ENCODE measurements around the gene SPATC1L.
A peak's percentile ranks its signal among the peaks of the same experiment; 100 is the strongest.

The SPATC1L gene

DNA sequence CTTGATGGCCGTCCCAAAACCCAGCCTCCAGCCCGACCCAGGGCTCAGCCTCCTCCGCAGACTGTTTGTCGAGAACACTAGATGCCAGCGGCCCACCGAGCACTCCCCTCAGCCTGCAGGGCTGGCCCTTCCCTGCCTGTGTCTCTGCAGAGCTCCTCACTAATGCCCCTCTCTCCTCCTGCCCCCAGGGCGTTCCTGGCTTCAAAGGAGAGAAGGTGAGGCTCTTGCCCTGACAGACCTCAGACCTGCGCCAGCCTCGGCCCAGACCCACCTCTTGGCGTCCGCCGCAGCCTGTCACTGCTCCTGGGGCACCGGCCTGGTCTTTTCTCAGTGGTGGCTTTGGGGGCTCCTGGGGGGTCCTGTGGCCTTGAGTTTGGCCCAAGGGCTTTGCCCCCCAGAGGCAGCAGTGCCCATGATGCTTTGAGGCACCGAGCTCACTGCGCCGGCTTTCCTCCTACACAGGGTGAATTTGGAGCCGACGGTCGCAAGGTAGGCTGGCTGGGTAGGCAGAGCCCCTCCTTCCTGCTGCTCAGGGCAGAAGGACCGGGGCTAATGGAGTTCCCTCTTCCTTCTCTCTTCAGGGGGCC, 68.0 kb downstream of the SPATC1L start:
- no peak overlapping the region for H3K4me3 ChIP-seq (ENCODE audit: control insufficient read depth, low read depth, low read length)
- peak; percentile 7 for DNase-seq (ENCODE audit: low read depth)
- TF ChIP-seq, protein P1, sequence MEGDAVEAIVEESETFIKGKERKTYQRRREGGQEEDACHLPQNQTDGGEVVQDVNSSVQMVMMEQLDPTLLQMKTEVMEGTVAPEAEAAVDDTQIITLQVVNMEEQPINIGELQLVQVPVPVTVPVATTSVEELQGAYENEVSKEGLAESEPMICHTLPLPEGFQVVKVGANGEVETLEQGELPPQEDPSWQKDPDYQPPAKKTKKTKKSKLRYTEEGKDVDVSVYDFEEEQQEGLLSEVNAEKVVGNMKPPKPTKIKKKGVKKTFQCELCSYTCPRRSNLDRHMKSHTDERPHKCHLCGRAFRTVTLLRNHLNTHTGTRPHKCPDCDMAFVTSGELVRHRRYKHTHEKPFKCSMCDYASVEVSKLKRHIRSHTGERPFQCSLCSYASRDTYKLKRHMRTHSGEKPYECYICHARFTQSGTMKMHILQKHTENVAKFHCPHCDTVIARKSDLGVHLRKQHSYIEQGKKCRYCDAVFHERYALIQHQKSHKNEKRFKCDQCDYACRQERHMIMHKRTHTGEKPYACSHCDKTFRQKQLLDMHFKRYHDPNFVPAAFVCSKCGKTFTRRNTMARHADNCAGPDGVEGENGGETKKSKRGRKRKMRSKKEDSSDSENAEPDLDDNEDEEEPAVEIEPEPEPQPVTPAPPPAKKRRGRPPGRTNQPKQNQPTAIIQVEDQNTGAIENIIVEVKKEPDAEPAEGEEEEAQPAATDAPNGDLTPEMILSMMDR (conservative IDR thresholded peaks at IDR 0.05; ENCODE audit: control insufficient read depth, insufficient read depth, low read depth, low read length) = no peak

DNA sequence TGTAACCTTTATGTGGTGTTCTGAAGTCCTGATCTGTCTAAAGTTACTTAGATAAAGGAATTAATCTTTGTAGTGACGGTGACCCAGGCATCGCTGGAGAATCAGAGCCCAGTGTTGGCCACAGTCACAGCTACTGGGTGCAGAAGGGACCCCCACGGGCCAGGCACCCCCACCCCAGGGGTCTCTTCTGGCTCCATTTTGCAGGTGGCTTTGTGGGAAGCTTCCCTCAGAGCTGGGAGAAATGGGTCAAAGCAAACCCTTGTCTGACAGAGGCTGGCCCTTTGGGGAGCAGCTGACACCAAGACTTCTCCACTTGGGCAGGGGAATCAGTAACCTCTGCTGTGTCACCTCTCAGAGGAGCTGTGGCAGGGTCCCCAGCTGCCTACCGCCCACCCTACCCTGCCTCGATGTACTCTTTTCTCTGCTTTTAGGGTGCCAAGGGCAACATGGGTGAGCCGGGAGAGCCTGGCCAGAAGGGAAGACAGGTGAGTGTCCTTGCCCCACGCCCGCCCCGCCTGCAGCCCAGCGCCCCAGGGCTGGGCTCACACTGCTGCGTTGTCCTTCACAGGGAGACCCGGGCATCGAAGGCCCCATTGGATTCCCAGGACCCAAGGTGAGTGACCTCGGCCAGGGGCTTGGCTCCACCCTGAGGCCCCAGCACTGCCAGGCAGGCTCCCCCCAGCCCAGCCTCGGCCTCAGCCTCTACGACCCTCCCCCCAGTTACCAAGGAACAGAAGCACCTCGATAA, 68.6 kb downstream of the SPATC1L start:
- TF ChIP-seq, protein P1 (conservative IDR thresholded peaks at IDR 0.05; ENCODE audit: control insufficient read depth, insufficient read depth, low read depth, low read length) = no peak
- peak; percentile 4 for DNase-seq (ENCODE audit: low read depth)
- H3K4me3 ChIP-seq (ENCODE audit: control insufficient read depth, low read depth, low read length) = no peak overlapping the region

DNA sequence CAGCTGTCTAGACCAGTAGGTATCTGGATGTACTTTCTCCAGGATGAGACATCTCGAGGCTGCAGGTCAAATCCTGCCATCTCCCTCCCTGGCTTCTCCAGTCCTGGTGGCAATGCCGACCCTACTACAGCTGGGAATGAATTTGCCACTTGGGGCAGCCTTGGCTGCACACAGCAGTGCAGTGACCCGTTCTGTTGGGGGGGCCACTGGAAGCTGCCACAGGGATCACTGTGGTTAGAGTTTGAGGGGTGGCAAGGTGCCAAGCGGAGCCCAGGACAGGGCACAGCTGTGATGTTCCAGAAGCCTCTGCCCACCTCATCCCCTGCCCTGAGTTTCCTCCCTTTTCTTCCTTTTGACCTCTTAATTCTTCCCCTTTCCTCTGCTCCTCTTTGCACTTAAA, 69.3 kb downstream of the SPATC1L start:
- TF ChIP-seq, protein P1 (conservative IDR thresholded peaks at IDR 0.05; ENCODE audit: control insufficient read depth, insufficient read depth, low read depth, low read length) = no peak
- peak; percentile 38 for DNase-seq (ENCODE audit: low read depth)
- H3K4me3 ChIP-seq (ENCODE audit: control insufficient read depth, low read depth, low read length) = no peak overlapping the region

DNA sequence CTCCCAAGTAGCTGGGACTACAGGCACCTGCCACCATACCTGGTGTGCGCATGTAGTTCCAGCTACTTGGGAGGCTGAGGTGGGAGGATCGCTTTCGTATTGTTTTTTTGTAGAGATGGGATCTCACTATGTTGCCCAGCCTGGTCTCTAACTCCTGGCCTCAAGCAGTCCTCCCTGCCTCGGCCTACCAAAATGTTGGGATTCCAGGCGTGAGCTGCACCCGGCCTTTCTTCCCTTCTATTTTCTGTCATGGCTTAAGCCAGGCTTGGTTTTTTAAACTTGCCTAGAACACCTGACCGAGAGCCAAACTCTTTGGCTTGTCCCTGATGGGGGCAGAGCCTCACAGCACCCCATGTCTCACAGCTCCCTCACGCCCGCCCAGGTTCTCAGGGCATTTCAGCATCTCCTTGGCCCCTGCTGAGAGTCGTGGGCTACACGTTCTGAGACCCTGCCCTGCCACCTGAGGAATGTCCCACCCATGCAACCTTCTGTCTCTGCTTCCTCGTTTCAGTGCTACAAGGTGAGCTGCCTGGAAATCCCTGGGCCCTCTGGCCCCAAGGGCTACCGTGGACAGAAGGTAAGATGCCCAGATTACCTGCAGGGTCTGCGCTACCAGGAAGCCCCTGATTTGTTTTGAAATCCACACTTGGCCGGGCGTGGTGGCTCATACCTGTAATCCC, 70.6 kb downstream of the SPATC1L start:
- H3K4me3 ChIP-seq (ENCODE audit: control insufficient read depth, low read depth, low read length) = no peak overlapping the region
- DNase-seq (ENCODE audit: low read depth) = no peak
- TF ChIP-seq, protein P1 (conservative IDR thresholded peaks at IDR 0.05; ENCODE audit: control insufficient read depth, insufficient read depth, low read depth, low read length) = no peak

DNA sequence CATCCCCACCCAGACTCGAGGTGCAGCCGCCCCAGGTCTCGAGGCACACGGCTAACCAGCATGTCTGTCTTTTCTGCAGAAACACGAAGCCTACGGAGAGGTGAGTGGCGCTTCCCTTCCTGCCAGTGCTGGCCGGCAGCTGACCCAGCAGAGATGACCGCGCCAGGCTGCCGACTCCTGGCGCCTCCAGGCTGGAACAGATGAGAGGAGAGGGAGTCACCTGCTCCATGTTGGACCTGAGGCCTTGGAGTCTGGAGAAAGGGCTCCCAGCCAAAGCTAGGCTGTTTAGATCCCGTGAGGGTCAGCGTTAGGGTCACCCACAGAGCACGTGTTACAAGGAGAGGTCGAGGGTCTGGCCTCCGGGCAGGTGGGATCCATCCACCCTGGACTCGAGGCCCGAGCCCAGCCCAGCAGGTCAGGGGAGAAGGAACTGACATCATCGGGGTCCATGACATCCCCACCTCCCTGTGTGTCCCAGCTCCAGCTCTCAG, 71.5 kb downstream of the SPATC1L start:
- no peak for DNase-seq (ENCODE audit: low read depth)
- H3K4me3 ChIP-seq (ENCODE audit: control insufficient read depth, low read depth, low read length) = no peak overlapping the region
- TF ChIP-seq, protein P1 (conservative IDR thresholded peaks at IDR 0.05; ENCODE audit: control insufficient read depth, insufficient read depth, low read depth, low read length) = no peak

DNA sequence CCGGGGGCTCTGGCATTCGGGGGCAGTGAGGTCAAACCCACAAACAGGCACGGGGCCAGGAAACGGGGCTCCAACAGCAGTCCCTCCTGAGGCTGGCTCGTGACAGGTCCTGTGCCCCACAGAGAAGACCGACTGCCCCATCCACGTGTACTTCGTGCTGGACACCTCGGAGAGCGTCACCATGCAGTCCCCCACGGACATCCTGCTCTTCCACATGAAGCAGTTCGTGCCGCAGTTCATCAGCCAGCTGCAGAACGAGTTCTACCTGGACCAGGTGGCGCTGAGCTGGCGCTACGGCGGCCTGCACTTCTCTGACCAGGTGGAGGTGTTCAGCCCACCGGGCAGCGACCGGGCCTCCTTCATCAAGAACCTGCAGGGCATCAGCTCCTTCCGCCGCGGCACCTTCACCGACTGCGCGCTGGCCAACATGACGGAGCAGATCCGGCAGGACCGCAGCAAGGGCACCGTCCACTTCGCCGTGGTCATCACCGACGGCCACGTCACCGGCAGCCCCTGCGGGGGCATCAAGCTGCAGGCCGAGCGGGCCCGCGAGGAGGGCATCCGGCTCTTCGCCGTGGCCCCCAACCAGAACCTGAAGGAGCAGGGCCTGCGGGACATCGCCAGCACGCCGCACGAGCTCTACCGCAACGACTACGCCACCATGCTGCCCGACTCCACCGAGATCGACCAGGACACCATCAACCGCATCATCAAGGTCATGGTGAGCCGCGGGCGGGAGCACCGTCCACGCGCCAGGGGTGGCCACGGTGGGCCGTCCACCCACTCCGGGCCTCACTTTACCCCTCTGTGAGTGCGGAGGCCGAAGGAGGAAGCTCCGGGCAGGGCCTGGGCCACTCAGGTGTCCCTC, 72.2 kb downstream of the SPATC1L start:
- DNase-seq (ENCODE audit: low read depth) = no peak
- H3K4me3 ChIP-seq (ENCODE audit: control insufficient read depth, low read depth, low read length) = no peak overlapping the region
- TF ChIP-seq, protein P1 (conservative IDR thresholded peaks at IDR 0.05; ENCODE audit: control insufficient read depth, insufficient read depth, low read depth, low read length) = no peak

Measured in fibroblast of mammary gland (primary cell).